Measurements from ENCODE around the gene AMH. TPM values are rescaled to one million over a fixed set of nuclear protein-coding genes. Genes with fewer than 3 reads are reported as not detected.
A peak's percentile ranks its signal among the peaks of the same experiment; 100 is the strongest.

AMH gene
- total and polyA plus RNA-seq, 2 of the 13 experiments (the other 11 are each of a cell fraction or from before 2014, with no cell fraction given): 0.03 to 0.18 TPM

DNA sequence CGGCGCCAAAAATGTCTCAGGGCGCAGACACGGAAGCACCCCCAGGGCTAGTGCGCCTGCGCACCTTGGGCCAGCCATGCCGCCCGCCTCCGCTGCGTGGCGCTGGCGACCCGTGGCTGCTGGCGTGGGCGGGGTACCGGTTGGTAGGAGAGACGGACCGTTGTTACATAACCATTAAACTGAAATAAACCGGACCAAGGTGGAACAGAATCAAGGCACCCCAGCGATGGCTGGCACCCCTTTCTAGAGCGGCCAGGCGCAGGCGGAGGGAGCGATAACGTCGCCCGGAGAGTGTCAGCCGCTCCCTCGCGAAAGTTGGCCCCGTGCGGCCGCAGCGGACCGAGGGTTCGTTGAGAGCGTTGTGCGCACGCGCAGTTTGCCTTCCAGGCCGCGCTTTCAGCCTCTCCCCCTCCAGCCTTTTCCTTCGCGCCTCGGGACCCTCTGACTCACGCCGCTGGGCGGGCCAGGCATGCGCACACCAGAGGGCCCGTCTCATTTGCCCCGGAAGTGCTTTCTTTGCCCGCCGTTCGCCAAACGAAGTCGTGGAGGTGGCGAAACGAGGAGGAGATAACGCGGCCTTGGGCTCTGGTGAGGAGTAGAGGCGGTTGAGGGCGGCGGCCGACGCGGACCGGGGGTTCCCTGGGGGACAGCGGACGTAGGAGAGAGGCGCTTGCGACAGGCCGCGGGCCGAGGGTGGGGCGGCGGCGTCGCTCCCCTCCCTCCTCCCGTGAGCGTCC is 12.6 kb upstream of the AMH start, which contains the start of the genes PLEKHJ1 and SF3A2 (continued):
- TF ChIP-seq ZNF556 (CRISPR knock-in tag; IDR thresholded peaks at IDR 0.05; ENCODE audit: borderline replicate concordance) (peak; percentile 72; the same call in 1 of the 2 replicates), PAF1 (CRISPR knock-in tag; IDR thresholded peaks at IDR 0.05) (no peak), SIN3B (IDR thresholded peaks at IDR 0.05; ENCODE audit: low read length) (0 out of 2 replicates have a peak, but pooled peaks have one; percentile 43), IRX3 (CRISPR knock-in tag; IDR thresholded peaks at IDR 0.05; ENCODE audit: borderline replicate concordance, low read depth) (peak; percentile 93; the same call in 1 of the 2 replicates), ZFP36 (IDR thresholded peaks at IDR 0.05; ENCODE audit: borderline replicate concordance, low read depth, low read length, partially characterized antibody) (no peak), NFE2L2 (IDR thresholded peaks at IDR 0.05; ENCODE audit: low read length) (no peak), ZKSCAN5 (CRISPR knock-in tag; IDR thresholded peaks at IDR 0.05) (peak; percentile 97), ZNF333 (CRISPR knock-in tag; IDR thresholded peaks at IDR 0.05; ENCODE audit: borderline replicate concordance) (peak; percentile 34; the same call in 1 of the 2 replicates), ZMAT3 (CRISPR knock-in tag; conservative IDR thresholded peaks at IDR 0.05) (peak; percentile 100), ZKSCAN8 (CRISPR knock-in tag; IDR thresholded peaks at IDR 0.05; ENCODE audit: borderline replicate concordance) (peak; percentile 82; the same call in 1 of the 2 replicates), ZNF142 (CRISPR knock-in tag; IDR thresholded peaks at IDR 0.05) (peak; percentile 82), RFX1 (IDR thresholded peaks at IDR 0.05) (no peak), SP2 (CRISPR knock-in tag; IDR thresholded peaks at IDR 0.05) (peak; percentile 77), CAMTA2 (CRISPR knock-in tag; IDR thresholded peaks at IDR 0.05; ENCODE audit: borderline replicate concordance) (no peak), ZNF205 (CRISPR knock-in tag; IDR thresholded peaks at IDR 0.05) (peak; percentile 91), SP4 (CRISPR knock-in tag; IDR thresholded peaks at IDR 0.05) (peak; percentile 90), SRF (IDR thresholded peaks at IDR 0.05; ENCODE audit: low read depth, low read length) (no peak)
- TF ChIP-seq, protein P1, sequence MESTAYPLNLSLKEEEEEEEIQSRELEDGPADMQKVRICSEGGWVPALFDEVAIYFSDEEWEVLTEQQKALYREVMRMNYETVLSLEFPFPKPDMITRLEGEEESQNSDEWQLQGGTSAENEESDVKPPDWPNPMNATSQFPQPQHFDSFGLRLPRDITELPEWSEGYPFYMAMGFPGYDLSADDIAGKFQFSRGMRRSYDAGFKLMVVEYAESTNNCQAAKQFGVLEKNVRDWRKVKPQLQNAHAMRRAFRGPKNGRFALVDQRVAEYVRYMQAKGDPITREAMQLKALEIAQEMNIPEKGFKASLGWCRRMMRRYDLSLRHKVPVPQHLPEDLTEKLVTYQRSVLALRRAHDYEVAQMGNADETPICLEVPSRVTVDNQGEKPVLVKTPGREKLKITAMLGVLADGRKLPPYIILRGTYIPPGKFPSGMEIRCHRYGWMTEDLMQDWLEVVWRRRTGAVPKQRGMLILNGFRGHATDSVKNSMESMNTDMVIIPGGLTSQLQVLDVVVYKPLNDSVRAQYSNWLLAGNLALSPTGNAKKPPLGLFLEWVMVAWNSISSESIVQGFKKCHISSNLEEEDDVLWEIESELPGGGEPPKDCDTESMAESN (CRISPR knock-in tag; conservative IDR thresholded peaks at IDR 0.05): peak; percentile 90

Measured in HepG2 (cell line).